ENCODE measurements around the gene MELTF.

MELTF gene

DNA sequence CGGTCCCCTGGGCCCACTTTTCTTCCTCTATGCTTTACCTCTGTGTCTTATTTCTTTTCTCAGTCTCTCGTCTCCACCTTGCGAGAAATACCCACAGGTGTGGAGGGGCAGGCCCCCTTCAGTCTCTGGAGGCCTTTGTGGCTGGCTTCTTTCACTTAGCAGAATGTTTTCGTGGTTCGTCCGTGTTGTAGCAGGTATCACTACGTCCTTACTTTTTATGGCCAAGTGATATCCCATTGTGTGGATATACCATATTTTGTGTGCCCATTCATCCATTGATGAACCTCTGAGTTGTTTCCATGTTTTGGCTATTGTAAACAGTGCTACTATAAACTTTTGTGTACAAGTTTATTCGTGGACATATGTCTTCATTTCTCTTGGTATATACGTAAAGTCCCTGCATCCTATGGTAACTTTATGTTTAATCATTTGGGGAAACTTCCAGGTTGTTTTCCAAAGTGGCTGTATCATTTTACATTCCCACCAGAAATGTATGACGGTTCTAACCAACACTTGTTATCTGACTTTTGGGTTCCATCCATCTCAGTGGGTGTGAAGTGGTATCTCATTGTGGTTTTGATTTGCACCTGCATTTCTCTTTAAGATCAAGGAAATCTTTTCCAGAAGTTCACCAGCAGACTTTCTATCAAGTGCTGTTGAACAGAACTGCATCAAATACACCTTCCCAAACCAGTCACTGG, 66.5 kb downstream of the MELTF start (continued):
- TF ChIP-seq ZFP30 (CRISPR knock-in tag; IDR thresholded peaks at IDR 0.05), result no peak

DNA sequence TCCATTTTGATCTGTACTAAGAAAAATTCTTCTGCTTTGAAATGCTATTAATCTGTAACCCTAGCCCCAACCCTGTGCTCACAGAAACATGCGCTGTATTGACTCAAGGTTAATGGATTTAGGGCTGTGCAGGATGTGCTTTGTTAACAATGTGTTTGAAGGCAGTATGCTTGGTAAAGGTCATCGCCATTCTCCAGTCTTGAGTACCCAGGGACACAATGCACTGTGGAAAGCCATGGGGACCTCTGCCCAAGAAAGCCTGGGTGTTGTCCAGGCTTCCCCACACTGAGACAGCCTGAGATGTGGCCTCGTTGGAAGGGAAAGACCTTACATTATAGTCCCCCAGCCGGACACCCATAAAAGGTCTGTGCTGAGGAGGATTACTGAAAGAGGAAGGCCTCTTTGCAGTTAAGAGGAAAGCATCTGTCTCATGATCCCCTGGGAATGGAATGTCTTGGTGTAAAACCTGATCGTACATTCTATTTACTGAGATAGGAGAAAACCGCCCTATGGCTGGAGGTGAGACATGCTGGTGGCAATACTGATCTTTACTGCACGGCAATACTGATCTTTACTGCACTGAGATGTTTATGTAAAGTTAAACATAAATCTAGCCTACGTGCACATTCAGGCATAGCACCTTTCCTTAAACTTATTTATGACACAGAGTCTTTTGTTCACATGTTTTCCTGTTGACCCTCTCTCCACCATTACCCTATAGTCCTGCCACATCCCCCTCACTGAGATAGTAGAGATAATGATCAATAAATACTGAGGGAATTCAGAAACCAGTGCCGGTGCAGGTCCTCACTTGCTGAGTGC, 67.3 kb downstream of the MELTF start:
- TF ChIP-seq, protein P1, sequence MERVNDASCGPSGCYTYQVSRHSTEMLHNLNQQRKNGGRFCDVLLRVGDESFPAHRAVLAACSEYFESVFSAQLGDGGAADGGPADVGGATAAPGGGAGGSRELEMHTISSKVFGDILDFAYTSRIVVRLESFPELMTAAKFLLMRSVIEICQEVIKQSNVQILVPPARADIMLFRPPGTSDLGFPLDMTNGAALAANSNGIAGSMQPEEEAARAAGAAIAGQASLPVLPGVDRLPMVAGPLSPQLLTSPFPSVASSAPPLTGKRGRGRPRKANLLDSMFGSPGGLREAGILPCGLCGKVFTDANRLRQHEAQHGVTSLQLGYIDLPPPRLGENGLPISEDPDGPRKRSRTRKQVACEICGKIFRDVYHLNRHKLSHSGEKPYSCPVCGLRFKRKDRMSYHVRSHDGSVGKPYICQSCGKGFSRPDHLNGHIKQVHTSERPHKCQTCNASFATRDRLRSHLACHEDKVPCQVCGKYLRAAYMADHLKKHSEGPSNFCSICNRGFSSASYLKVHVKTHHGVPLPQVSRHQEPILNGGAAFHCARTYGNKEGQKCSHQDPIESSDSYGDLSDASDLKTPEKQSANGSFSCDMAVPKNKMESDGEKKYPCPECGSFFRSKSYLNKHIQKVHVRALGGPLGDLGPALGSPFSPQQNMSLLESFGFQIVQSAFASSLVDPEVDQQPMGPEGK (CRISPR knock-in tag; IDR thresholded peaks at IDR 0.05; ENCODE audit: borderline replicate concordance), result no peak
- TF ChIP-seq, protein P2, sequence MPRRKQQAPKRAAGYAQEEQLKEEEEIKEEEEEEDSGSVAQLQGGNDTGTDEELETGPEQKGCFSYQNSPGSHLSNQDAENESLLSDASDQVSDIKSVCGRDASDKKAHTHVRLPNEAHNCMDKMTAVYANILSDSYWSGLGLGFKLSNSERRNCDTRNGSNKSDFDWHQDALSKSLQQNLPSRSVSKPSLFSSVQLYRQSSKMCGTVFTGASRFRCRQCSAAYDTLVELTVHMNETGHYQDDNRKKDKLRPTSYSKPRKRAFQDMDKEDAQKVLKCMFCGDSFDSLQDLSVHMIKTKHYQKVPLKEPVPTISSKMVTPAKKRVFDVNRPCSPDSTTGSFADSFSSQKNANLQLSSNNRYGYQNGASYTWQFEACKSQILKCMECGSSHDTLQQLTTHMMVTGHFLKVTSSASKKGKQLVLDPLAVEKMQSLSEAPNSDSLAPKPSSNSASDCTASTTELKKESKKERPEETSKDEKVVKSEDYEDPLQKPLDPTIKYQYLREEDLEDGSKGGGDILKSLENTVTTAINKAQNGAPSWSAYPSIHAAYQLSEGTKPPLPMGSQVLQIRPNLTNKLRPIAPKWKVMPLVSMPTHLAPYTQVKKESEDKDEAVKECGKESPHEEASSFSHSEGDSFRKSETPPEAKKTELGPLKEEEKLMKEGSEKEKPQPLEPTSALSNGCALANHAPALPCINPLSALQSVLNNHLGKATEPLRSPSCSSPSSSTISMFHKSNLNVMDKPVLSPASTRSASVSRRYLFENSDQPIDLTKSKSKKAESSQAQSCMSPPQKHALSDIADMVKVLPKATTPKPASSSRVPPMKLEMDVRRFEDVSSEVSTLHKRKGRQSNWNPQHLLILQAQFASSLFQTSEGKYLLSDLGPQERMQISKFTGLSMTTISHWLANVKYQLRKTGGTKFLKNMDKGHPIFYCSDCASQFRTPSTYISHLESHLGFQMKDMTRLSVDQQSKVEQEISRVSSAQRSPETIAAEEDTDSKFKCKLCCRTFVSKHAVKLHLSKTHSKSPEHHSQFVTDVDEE (CRISPR knock-in tag; IDR thresholded peaks at IDR 0.05), result no peak
- no peak for TF ChIP-seq ISL1 (CRISPR knock-in tag; IDR thresholded peaks at IDR 0.05)
- TF ChIP-seq ZFP3 (CRISPR knock-in tag; IDR thresholded peaks at IDR 0.05), result no peak
- TF ChIP-seq ESRRG (CRISPR knock-in tag; IDR thresholded peaks at IDR 0.05), result no peak
- TF ChIP-seq, protein P3, sequence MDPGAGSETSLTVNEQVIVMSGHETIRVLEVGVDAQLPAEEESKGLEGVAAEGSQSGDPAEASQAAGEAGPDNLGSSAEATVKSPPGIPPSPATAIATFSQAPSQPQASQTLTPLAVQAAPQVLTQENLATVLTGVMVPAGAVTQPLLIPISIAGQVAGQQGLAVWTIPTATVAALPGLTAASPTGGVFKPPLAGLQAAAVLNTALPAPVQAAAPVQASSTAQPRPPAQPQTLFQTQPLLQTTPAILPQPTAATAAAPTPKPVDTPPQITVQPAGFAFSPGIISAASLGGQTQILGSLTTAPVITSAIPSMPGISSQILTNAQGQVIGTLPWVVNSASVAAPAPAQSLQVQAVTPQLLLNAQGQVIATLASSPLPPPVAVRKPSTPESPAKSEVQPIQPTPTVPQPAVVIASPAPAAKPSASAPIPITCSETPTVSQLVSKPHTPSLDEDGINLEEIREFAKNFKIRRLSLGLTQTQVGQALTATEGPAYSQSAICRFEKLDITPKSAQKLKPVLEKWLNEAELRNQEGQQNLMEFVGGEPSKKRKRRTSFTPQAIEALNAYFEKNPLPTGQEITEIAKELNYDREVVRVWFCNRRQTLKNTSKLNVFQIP (CRISPR knock-in tag; IDR thresholded peaks at IDR 0.05; ENCODE audit: borderline replicate concordance, low read depth), result no peak
- TF ChIP-seq ZFP30 (CRISPR knock-in tag; IDR thresholded peaks at IDR 0.05), result no peak
- TF ChIP-seq CSDC2 (CRISPR knock-in tag; IDR thresholded peaks at IDR 0.05), result no peak
- TF ChIP-seq TCF4 (CRISPR knock-in tag; IDR thresholded peaks at IDR 0.05; ENCODE audit: borderline replicate concordance), result no peak
- TF ChIP-seq ZC3H10 (CRISPR knock-in tag; IDR thresholded peaks at IDR 0.05), result no peak
- no peak for TF ChIP-seq SNAI2 (CRISPR knock-in tag; IDR thresholded peaks at IDR 0.05)
- TF ChIP-seq RARB (CRISPR knock-in tag; IDR thresholded peaks at IDR 0.05), result no peak
- no peak for TF ChIP-seq BACH2 (CRISPR knock-in tag; IDR thresholded peaks at IDR 0.05; ENCODE audit: borderline replicate concordance)
- no peak for ATAC-seq

DNA sequence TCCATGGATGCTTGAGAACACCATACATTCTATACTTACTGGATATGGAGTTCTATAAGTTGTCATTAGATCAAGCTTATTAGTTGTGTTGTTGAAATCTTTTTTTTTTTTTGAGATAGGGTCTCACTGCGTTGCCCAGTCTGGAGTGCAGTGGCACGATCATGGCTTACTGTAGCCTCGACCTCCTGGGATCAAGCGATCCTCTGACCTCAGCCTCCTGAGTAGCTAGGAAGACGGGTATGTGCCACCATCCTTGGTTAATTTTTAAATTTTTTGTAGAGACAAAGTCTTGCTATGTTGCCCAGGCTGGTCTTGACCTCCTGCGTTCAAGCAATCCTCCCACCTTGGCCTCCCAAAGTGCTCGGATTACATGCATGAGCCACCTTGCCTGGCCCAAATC, 74.8 kb downstream of the MELTF start:
- no peak for ATAC-seq
- TF ChIP-seq, protein P3 (CRISPR knock-in tag; IDR thresholded peaks at IDR 0.05; ENCODE audit: borderline replicate concordance, low read depth), result no peak
- TF ChIP-seq ESRRG (CRISPR knock-in tag; IDR thresholded peaks at IDR 0.05) (no peak), GLIS3 (CRISPR knock-in tag; IDR thresholded peaks at IDR 0.05) (no peak), ZC3H10 (CRISPR knock-in tag; IDR thresholded peaks at IDR 0.05) (no peak), BACH2 (CRISPR knock-in tag; IDR thresholded peaks at IDR 0.05; ENCODE audit: borderline replicate concordance) (no peak), ZNF8 (CRISPR knock-in tag; IDR thresholded peaks at IDR 0.05) (no peak)
